HepG2 (cell line): ENCODE measurements around the gene CRADD. TPM values are rescaled to one million over a fixed set of nuclear protein-coding genes. Genes with fewer than 3 reads are reported as not detected.

Experiments used
- ATAC-seq: fragments of 200-7000 bp; cut with Tn5 transposase; 3 replicates; pipeline ENCODE4 v1.9.1; 2020; ENCODE audit warnings: mild to moderate bottlenecking, moderate library complexity
- BruUV-seq: library from RNA; stranded (reverse); fragments of 400-500 nt; replicated peaks from 2 replicates; lab custom pipeline; 2021; lab: Mats Ljungman, UMichigan
- CTCF ChIA-PET: fragments of 300-600 bp; formaldehyde crosslinking; extraction: SDS; loops from one replicate; lab custom pipeline; 2021; ENCODE audit warnings: low total read pairs, inconsistent platforms, low intra/inter-chr PET ratio; lab: Yijun Ruan, JAX
- POLR2A ChIA-PET: fragments of 350-600 bp; sonication (Branson Sonifier 250); formaldehyde crosslinking; loops from one replicate; lab custom pipeline; 2020; ENCODE audit warnings: antibody characterized with exemption, inconsistent platforms; lab: Yijun Ruan, JAX
- DNase-seq: peaks from one replicate; pipeline ENCODE4 v3.0.0-alpha.2; 2015; ENCODE audit warnings: low spot score
- FAIRE-seq: peaks from 3 replicates; lab custom pipeline; 2011; peaks lifted over from hg19 to GRCh38; lab: Jason Lieb, UNC
- H2AFZ ChIP-seq: one replicate; pipeline ENCODE4 v1.6.1; 2011; ENCODE audit warnings: low read length, inconsistent platforms
- H3K27ac ChIP-seq: fragments of 300-600 bp; 3 replicates; pipeline ENCODE4 v1.8.0; 2011; ENCODE audit warnings: mixed run types, mild to moderate bottlenecking, mixed read lengths, low read length, inconsistent platforms; ENCODE audit not compliant: insufficient read depth; ENCODE audit errors: extremely low read length
- H3K27me3 ChIP-seq, 2 experiments: fragments of 200-600 bp in 1 of 2; 2 replicates in 1 of 2; 3 replicates in 1 of 2; pipeline versions ENCODE4 v1.6.0 to v1.8.0; 2011; ENCODE audit warnings: low read length in 2 of 2, mild to moderate bottlenecking in 2 of 2, moderate library complexity in 2 of 2, inconsistent platforms in 1 of 2; ENCODE audit not compliant: insufficient read depth in 2 of 2, control insufficient read depth in 1 of 2
- H3K36me3 ChIP-seq, 2 experiments: fragments of 200-600 bp in 1 of 2; replicated peaks in 1 of 2; 2 replicates in 1 of 2; 3 replicates in 1 of 2; pipeline versions ENCODE4 v1.5.1 to v1.8.0; 2011; ENCODE audit warnings: low read length in 2 of 2, inconsistent platforms in 1 of 2; ENCODE audit not compliant: insufficient read depth in 2 of 2, control insufficient read depth in 1 of 2
- H3K4me1 ChIP-seq: 2 replicates; pipeline ENCODE4 v1.5.1; 2012; ENCODE audit warnings: low read length, inconsistent platforms; ENCODE audit not compliant: insufficient read depth
- H3K4me2 ChIP-seq: 2 replicates; pipeline ENCODE4 v1.6.0; 2011; ENCODE audit warnings: low read depth, low read length, inconsistent platforms
- H3K4me3 ChIP-seq, 3 experiments: fragments of 200-600 bp in 1 of 3; sonication (generic), shearing (Covaris generic) in 1 of 3; replicated peaks in 1 of 3; 2 replicates each; pipeline ENCODE4 v1.5.1; 2011 to 2016; ENCODE audit warnings: low read length in 3 of 3, inconsistent platforms in 2 of 3, low read depth in 2 of 3, mild to moderate bottlenecking in 2 of 3, control low read depth in 1 of 3, mixed read lengths in 1 of 3; ENCODE audit not compliant: insufficient read depth in 1 of 3
- H3K79me2 ChIP-seq: one replicate; pipeline ENCODE4 v1.6.1; 2011; ENCODE audit warnings: low read length, inconsistent platforms; ENCODE audit not compliant: insufficient read depth
- H3K9ac ChIP-seq: 2 replicates; pipeline ENCODE4 v1.6.0; 2011; ENCODE audit warnings: mild to moderate bottlenecking, low read depth, low read length, inconsistent platforms; ENCODE audit not compliant: insufficient read depth
- H3K9me3 ChIP-seq: 2 replicates; pipeline ENCODE4 v1.5.1; 2012; ENCODE audit warnings: mild to moderate bottlenecking, low read length
- H4K20me1 ChIP-seq: 2 replicates; pipeline ENCODE4 v1.6.0; 2011; ENCODE audit warnings: inconsistent platforms, mild to moderate bottlenecking, low read length, moderate library complexity; ENCODE audit not compliant: insufficient read depth
- BCL6 ChIP-seq: IDR thresholded peaks from 2 replicates; pipeline ENCODE4 v1.6.1; 2016; ENCODE audit warnings: missing genetic modification reagents, missing compliant biosample characterization
- HOXA9 ChIP-seq: sonication (generic); formaldehyde crosslinking; IDR thresholded peaks from 2 replicates; pipeline ENCODE4 v1.8.1; 2022; ENCODE audit warnings: missing genetic modification reagents, mild to moderate bottlenecking, moderate library complexity, borderline replicate concordance
- NR3C1 ChIP-seq: sonication (generic); formaldehyde crosslinking; IDR thresholded peaks from 2 replicates; pipeline ENCODE4 v1.4.0; 2020; ENCODE audit warnings: missing genetic modification reagents
- PHF21A ChIP-seq: sonication (generic); formaldehyde crosslinking; IDR thresholded peaks from 2 replicates; pipeline ENCODE4 v1.5.0; 2020; ENCODE audit warnings: mild to moderate bottlenecking, missing genetic modification reagents
- ZFY ChIP-seq: sonication (generic); formaldehyde crosslinking; IDR thresholded peaks from 2 replicates; pipeline ENCODE4 v1.4.0; 2020; ENCODE audit warnings: missing genetic modification reagents
- WGBS: methylation state at CpG from one replicate; pipeline ENCODE4 v1.1.6; 2017; ENCODE audit warnings: low lambda C conversion rate; 5-methylcytosine and 5-hydroxymethylcytosine counted together
- in situ Hi-C: cut with HindIII; loops from 2 replicates; pipeline ENCODE4 v1.10.0; 2017; ENCODE audit warnings: low pct_unique_long_range_greater_than_20kb; ENCODE audit not compliant: extremely low pct_ligation_motif_present
- intact Hi-C: fragments of 100-400 bp; cut with micrococcal nuclease; formaldehyde crosslinking; loops from one replicate; pipeline ENCODE4 v1.10.0; 2022; ENCODE audit not compliant: unreplicated experiment
- polyA plus RNA-seq, 8 experiments: library from polyadenylated mRNA; depleted of rRNA in 3 of 8; stranded (reverse) in 7 of 8; unstranded in 1 of 8; fragments of >200 nt; fragmentation: Illumina TruSeq in 4 of 8; extraction: Trizol in 4 of 8; gene quantifications; 2 replicates each; pipeline versions ENCODE4 v1.2.1 to v1.2.3, GENCODE V29; 2011 to 2016; ENCODE audit warnings: low read depth in 4 of 8, missing spikeins in 1 of 8, mixed read lengths in 1 of 8; ENCODE audit not compliant: insufficient read depth in 1 of 8
- total RNA-seq, 5 experiments: library from RNA; depleted of rRNA; stranded (reverse); fragments of >200 nt; fragmentation: Illumina TruSeq; extraction: Trizol; gene quantifications; 2 replicates each; pipeline ENCODE4 v1.2.3, GENCODE V29; 2016; ENCODE audit warnings: low read depth in 1 of 5
- TF ChIP-seq, protein P1 (sequence below): sonication (generic); formaldehyde crosslinking; IDR thresholded peaks from 2 replicates; pipeline ENCODE4 v1.4.0; 2020; ENCODE audit warnings: missing genetic modification reagents, borderline replicate concordance

CRADD gene
- total and polyA plus RNA-seq, 2 of the 13 experiments (the other 11 are each of a cell fraction or from before 2014, with no cell fraction given): 12.4 to 18.8 TPM

GRCh38 chr12:93763746-93764147 is 86.6 kb downstream of the CRADD start:
- Histone ChIP-seq H2AFZ (no peak overlapping the region), H3K4me1 (peaks cover 59% of the 10 kb centered on the region), H3K9me3 (no peaks in the 10 kb centered on the region), H4K20me1 (no peaks in the 10 kb centered on the region), H3K27ac (no peak overlapping the region), H3K9ac (no peak overlapping the region), H3K36me3 (no peaks in the 10 kb centered on the region), H3K27me3 (no peaks in the 10 kb centered on the region), H3K4me3 (no peak overlapping the region), H3K79me2 (no peaks in the 10 kb centered on the region), H3K4me2 (no peak overlapping the region)
- intact Hi-C loops: no loop called here
- no peak for DNase-seq
- no peak for ATAC-seq
- in situ Hi-C loops: no loop called here
- no peak for FAIRE-seq
- WGBS: 79% methylated on average over 3 of the region's 3 CpGs
- POLR2A ChIA-PET: no interaction called here
- CTCF ChIA-PET: no interaction called here
- TF ChIP-seq HOXA9 (no peak), NR3C1 (CRISPR knock-in tag) (no peak), ZFY (CRISPR knock-in tag) (no peak), PHF21A (CRISPR knock-in tag) (no peak), BCL6 (no peak)
- TF ChIP-seq, protein P1, sequence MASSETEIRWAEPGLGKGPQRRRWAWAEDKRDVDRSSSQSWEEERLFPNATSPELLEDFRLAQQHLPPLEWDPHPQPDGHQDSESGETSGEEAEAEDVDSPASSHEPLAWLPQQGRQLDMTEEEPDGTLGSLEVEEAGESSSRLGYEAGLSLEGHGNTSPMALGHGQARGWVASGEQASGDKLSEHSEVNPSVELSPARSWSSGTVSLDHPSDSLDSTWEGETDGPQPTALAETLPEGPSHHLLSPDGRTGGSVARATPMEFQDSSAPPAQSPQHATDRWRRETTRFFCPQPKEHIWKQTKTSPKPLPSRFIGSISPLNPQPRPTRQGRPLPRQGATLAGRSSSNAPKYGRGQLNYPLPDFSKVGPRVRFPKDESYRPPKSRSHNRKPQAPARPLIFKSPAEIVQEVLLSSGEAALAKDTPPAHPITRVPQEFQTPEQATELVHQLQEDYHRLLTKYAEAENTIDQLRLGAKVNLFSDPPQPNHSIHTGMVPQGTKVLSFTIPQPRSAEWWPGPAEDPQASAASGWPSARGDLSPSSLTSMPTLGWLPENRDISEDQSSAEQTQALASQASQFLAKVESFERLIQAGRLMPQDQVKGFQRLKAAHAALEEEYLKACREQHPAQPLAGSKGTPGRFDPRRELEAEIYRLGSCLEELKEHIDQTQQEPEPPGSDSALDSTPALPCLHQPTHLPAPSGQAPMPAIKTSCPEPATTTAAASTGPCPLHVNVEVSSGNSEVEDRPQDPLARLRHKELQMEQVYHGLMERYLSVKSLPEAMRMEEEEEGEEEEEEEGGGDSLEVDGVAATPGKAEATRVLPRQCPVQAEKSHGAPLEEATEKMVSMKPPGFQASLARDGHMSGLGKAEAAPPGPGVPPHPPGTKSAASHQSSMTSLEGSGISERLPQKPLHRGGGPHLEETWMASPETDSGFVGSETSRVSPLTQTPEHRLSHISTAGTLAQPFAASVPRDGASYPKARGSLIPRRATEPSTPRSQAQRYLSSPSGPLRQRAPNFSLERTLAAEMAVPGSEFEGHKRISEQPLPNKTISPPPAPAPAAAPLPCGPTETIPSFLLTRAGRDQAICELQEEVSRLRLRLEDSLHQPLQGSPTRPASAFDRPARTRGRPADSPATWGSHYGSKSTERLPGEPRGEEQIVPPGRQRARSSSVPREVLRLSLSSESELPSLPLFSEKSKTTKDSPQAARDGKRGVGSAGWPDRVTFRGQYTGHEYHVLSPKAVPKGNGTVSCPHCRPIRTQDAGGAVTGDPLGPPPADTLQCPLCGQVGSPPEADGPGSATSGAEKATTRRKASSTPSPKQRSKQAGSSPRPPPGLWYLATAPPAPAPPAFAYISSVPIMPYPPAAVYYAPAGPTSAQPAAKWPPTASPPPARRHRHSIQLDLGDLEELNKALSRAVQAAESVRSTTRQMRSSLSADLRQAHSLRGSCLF (CRISPR knock-in tag): no peak
- no TSS peak for BruUV-seq
